Measurements from ENCODE around the gene FAM156A.
"Not testable (repeated sequence)": the region's sequence is repeated elsewhere in the genome, so short reads cannot be mapped to it uniquely, and the experiment has no call there.

The FAM156A gene

DNA sequence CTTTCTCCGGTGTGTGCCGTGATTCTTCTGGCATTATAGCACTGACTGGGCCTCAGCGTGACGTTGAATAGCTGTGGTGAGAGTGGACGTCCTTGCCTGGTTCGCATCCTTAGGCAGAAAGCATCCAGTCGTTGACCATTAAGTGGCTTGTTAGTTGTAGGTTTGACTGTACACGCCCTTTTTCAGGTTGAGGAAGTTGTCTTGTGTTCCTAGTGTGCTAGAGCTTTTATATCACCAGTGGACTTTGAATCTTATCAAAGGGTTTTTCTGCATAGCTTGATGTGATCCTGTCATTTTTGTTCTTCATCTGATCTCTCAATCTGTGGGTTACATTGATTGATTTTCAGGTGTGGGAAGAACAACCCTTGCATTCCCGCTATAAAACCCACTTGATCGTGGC is 52.8 kb downstream of the FAM156A start:
- not testable (repeated sequence) for DNase-seq (ENCODE audit: low read depth in 3 of 3)

Measured in stimulated activated CD4-positive, alpha-beta T cell treated with anti-CD3 and anti-CD28 coated beads, TNF-alpha, amount 100 ng/mL, for 48 hours (primary cell).